GM21786 (cell line): ENCODE data around the gene MACO1.
"Not testable (repeated sequence)": the region's sequence is repeated elsewhere in the genome, so short reads cannot be mapped to it uniquely, and the experiment has no call there.

Source experiments
- ATAC-seq: cut with Tn5 transposase; IDR thresholded peaks from one replicate; pipeline ENCODE4 v1.9.1; 2021; ENCODE audit not compliant: unreplicated experiment

MACO1 gene

DNA sequence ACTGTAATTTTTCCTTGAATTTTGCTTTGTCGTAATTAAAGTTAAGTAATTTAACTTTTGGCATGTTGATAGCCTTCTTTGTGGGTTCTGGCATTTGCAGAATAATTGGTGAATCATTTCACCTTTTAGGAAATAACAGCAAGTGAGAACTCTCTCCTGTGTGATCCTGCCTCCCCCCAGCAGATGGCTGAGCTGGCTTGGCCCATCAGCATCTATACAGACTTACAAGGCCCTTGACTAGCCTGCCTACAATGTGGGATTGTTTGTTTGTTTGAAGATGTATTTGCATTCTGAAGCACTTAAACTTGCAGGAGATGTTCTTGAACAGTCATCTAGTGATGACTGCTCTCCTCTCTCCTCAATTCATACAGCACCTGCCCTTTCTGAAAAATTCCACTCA is 55.9 kb downstream of the MACO1 start:
- no peak for ATAC-seq

DNA sequence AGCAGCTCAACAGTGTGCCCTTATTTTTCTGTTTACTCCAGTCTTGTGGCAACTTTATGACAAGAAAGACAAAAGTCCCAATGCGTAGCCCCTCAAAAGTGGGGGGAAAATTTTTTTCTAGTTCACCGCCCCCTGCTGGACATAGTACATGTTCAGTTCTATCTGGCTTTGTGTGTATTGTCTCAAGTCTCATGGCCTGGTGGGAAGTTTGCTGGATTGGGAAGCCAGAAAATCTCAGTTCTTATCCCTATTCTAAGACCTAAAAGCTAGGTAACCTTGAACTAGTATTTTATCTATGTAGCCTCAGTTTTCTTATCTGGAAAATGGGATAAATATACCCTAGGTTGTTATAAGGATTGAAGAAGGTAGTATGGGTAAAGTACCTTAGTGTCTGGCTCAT is 56.9 kb downstream of the MACO1 start:
- no peak for ATAC-seq

DNA sequence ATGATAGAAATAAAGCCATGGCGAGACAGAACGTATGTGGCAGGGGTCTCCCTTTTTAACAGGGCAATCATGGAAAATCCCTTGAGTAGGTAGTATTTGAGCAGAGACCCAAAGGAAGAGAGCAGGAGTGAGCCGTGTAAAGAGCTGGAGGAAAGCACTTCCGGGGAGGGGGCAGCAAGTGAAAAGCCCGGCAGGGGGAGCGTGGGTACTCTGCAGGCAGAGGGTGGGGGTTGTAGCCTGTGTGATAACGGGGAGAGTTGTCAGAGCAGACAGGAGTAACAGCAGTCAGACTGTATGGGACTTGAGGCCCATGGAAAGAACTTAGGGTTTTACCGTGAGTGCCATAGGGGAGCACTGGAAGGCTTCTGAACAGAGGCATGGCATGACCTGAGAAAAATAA is 61.6 kb downstream of the MACO1 start:
- no peak for ATAC-seq

DNA sequence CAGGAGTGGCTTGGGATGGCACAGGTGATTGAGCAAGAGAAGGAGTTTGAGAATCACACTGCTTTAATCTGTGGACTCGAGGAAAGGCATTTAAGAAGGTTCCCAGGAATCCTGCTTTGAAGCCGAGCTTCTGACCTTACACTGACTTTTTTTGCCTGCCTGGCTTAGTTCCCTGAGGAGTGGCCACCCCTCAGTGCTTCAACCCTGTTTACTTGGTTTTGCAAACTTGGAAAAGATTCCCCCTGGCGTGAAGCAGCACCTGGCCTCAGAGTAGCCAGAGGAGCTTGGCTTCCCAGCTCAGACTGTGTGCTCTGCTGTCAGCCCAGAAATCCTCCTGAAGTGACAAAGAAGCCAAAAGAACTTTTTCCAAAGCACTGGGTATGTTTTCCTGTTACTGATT is 64.3 kb downstream of the MACO1 start:
- ATAC-seq, result no peak

DNA sequence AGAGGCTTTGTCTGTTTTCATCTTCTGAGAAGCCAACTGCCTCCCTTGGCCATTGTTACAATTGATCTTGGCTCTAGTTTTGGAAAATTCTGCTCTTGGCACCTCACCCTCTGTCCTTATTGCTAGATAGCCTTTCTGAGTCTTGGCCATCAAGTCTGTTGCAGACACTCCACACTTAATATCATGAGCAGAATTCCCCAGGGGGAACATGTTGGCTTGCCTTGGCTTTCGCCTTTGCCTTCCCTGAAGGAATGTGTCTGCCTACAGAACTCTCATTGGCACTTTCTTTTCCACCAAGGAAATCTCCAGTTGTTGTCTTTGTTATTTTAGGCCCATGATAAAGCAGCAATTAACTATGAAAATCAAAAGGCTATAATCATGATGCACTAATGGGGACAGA is 70.0 kb downstream of the MACO1 start:
- ATAC-seq, result no peak

DNA sequence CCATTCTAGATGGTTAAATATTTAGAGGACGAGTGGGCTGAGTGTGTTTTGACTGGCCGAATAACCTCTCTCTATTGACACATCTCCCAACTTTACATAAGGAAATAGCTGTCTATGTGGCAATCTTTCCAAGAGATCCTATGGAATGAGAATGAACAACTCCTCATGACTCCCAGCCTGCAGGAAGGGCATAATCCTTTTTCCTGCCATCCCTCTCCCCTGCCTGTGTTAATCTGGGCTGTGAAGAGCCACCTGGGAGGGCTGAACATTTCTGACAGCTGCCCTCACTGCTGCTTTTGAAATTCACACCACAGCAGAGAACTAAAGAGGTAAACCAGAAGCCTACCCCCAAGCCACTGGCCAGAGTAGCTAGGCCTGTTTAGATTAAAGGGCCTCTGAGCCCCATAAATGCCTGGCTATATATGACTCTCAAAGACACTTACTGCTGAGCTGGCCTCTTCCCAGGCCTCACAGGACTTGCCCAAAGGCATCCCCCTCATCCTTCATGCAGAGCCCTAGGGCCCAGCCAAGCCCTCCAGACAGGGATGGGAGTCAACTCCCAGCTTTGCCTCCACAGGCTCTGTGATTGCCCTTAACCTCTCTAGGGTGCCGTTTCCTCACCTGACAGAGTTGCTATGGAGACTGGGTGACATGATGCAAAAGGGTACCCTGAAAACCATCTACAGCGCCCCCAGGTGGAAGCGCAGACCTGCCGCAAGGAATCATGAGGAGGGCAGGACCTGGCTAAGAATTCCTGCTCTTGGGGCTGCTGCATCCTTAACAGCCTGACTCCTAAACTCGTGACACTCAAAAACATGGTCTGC is 70.8 kb downstream of the MACO1 start:
- no peak for ATAC-seq

DNA sequence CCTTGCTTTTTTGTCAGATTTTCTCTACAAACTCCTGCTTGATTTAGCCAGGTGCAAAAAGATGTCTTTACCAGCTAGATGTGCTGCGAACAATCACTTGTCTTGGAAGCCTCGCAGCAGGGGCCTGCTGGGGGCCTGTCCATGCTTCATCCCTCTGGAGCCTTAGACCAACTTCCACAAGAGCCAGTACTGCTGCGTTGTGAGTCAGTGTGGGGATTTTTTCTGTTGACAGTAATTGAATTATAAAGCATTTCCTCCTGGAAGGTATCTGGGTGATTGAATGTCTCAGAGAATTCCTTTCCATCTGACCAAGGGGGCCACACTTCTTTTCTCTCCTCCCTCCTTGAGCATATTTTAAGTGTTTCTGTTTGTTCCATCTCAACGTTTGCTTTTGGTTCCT is 72.3 kb downstream of the MACO1 start:
- no peak for ATAC-seq

DNA sequence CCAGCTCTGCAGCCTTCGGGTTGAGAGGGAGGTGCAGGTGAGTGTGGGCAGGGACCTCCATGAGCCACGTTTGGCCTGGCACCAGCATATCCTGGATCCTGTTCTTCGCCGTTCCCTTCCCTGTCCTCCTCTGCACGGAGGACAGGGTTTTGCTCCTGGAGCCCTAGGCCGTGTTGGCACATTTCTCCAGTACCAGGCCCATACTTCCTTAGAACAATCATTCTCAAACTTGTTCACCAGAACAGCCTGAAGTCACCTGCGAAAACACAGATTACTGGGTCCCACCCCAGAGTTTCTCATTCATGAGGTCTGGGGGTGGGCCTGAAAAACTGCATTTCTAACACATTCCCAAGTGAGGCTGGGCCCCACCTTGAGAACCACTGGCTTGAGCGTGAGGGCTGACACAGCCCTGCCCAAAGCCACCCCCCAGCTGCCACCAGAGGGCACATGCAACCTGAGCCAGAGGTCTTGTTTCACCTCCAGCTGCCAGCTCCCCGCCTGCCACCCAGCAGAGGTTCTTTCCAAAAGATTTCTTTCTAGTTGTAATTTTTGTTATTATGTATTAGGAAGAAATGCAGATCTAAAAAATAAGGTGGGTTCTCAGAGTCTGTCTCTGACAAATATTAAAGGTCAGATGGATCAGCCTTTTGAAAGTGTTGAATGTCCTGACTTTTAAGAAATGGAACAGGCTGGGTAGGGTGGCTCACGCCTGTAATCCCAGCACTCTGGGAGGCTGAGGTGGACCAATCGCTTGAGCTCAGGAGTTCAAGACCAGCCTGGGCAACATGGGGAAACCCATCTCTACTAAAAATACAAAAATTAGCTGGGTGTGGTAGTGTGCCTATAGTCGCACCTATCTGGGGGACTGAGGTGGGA is 73.1 kb downstream of the MACO1 start:
- ATAC-seq, result no peak

DNA sequence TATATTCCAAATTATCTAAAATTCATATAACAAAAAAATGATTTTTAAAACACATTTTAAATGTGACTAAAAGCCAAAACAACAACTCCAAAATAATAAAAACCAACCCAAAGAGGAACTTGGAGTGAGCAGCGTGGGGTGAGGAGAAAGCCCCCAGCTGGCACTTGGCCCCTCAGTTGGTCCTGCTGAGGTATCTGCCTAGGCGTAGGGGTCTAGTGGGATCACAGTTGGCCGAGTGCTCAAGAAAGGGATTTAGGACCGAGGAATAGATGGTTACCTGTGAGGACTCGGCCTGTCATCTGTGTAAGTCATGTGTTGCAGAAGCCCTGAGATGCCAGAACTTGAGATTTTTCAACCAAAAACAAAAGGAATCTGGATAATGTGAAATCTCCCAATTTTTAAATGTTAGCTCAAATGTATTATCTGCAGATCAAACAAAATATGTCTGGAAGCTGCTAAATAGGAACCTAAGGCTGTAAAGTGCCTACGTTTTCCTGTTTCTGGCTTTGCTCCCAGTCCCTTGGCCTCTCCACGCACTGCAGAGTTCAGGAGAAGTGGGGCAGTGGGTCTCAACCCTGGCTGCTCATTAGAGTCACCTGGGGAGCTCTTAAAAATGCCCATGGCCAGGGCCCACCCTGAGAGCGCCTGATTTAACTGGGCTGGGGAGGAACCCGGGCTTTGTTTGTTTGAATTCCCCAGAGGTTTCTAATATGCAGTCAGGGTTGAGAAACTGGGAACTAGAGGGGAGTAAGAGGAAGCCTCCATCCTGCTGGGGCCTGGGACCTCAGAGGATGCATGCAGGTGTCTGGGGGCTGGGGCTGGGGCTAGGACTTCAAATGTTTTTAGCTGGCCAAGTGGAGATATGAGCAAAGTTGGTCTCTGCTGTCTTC is 74.3 kb downstream of the MACO1 start:
- ATAC-seq, result no peak

DNA sequence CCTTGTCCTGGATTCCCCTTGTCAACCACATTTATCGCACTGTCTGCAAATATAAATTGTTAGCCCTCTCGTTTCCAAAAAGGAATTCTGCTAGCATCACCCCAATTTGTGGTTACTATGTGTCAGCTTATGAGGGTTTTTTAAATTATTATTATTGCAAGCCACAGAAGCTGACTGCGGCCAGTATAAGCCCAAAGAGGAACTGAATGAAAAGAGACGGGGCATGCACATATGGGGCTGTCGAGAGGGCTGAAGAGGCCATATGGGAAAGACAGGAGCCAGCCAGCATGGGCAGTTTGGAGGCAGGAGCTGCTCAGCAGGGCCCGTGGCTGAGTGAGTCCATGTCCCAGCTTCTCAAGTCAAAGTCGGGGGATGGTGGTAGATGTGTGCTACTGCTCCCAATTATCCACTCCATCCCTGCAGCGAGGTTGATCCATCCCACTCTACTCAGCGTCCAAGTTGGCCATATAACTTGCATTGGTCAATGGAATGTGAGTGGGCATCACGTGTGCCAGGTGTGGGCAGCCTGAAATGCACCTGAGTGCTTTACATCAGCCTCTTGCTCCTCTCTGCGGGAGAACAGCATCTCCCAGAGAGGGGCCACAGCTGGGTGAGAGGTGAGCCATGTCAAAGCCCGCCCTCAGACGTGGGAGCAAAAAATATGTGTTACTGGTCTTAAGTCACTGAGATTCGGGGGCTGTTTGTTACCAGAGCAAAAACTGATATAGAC is 75.1 kb downstream of the MACO1 start:
- no peak for ATAC-seq

DNA sequence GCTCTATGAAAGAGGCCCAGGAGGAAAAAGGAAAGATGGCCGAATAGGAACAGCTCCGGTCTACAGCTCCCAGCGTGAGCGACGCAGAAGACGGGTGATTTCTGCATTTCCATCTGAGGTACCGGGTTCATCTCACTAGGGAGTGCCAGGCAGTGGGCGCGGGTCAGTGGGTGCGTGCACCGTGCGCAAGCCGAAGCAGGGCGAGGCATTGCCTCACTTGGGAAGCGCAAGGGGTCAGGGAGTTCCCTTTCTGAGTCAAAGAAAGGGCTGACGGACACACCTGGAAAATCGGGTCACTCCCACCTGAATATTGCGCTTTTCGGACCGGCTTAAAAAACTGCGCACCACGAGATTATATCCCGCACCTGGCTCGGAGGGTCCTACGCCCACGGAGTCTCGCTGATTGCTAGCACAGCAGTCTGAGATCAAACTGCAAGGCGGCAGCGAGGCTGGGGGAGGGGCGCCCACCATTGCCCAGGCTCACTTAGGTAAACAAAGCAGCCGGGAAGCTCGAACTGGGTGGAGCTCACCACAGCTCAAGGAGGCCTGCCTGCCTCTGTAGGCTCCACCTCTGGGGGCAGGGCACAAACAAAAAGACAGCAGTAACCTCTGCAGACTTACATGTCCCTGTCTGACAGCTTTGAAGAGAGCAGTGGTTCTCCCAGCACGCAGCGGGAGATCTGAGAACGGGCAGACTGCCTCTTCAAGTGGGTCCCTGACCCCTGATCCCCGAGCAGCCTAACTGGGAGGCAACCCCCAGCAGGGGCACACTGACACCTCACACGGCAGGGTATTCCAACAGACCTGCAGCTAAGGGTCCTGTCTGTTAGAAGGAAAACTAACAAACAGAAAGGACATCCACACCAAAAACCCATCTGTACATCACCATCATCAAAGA is 76.1 kb downstream of the MACO1 start:
- ATAC-seq, result not testable (repeated sequence)

DNA sequence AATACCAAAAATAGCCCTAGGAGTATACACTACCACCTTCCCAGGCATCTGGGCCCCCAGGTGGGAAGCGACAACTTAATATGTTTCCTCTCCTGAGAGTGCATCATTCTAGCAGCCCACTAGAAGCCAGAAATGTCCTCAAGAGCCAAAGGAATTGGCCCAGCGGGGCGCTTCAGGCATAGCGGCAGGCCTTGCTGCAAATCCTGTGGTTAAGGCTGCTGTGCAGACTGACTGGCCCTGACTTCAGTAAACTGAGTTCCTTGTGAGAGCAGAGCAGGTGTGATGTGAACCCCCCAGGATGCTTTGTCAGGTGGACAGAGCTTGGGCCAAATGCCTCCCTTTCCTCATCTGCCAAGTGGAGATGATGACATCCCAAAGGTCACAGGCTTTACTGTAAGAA is 83.0 kb downstream of the MACO1 start:
- no peak for ATAC-seq

DNA sequence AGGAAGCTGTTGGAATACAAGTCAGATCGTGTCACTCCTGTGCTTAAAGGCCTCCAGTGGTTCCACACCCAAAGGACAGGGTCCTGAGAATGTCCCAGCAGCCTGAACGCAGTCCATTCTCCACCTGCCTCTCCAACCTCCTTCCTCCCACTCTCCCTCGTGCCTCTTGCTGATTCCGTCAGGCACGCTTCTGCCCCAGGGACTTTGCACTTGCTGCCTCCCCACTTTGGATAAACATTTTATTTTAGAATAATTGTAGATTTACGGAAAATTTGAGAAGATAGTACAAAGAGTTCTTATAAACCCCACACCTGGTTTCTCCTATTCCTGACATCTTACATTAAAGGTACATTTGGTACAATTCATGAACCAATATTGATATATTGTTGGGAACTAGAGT is 84.3 kb downstream of the MACO1 start:
- no peak for ATAC-seq

DNA sequence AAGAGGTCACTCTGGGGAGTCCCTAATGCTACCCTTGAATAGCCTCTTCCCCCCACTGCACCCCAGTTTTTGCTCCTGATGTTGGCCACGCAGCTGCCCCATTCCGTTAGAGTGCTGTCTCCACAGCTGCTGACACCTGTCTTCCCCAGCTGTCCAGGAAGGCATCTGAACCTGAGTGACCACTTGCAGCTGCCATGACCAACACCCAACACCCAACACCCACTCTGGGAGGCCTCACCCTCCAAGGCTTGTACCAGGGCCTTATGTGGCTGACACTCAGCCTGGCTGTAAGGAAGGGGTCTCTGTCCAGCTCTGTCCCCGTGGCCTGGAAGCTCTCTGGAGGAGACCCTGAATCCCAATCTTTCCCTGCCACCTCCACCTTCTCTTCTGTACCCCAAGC is 86.0 kb downstream of the MACO1 start:
- ATAC-seq, result no peak

DNA sequence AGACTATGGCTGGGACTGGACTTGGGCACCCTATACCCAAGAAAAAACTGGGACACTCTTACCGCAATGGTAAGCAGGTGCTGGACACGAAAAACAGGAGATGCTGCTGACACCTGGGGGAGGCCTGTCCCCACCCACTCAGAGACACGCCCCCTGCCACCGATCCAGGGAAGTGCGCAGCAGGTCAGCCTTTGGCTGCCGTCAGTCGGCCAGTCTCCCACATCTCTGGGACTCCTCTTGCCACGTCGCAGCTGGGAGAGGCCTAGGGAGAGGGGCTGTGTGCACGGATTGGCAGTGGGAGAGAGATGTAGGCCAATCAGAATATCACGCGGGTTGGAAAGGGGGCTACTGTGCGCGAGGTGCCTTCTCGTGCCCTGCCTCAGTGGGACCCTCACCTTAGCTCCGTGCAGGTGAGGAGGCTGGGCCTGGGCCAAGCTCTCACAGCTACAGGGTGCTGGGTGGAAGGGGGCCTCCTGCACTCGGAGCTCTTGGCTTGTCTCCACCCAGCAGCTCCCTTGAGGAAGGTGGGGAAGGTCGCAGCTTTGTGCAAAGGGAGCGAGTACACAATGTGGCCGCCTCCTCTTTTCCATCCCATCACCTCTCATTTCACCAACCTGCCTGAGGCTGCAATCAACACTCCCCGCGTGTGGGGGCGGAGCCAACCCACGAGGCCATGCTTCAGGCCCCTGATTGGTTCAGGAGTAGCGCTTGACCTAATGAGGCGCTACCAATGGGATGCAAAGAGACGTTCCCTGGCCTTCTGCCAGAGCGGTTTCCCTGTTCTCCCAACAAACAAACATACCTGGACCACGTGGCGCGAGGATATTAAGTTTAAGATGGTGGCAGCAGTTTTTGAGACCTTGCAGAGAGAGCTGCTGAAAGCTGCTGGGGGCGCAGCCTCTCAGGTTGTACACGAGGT is 87.0 kb downstream of the MACO1 start:
- ATAC-seq, result no peak

DNA sequence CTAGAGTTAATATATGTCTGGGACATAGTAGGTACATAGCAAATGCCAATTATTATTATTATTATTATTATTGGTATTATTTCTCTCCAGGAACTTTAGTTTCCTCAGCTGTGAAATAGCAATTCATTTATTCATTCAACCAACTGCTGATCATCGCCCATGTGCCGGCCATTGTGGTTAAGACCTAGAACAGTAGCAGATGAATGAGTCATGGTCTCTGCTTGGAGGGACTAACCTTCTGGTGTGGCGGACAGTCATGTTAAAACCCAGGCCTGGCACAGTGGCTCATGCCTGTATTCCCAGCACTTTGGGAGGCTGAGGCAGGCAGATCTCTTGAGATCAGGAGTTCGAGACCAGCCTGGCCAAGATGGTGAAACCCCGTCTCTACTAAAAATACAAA is 88.9 kb downstream of the MACO1 start:
- no peak for ATAC-seq

DNA sequence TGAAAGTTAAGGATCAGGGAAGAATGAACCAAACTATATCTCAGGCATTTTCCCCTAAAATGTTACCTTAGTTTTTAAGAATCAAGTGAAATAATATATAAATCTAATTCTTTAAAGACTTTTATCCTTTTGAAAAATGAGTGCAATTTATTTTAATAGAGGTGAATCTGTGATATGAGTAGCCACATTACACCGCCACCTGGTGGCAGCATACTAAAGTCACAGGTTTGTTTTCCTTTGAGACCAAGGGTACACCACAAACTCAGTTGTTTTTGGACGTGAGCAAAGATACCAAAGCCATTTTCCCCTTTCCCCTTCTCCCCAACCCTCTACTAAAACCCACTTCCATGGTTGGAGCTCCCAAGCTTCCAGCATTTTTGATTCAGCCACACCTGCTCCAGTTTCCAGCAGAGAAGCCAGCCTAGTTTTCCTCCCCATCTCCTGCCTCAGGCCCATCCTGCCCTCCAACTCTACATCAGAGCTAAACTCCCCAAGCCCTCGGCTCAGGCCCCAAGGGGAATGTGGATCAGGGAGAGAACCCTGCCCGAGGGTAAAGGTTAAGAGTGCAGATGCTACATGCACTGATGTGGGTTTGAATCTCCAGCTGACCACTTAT is 89.9 kb downstream of the MACO1 start:
- ATAC-seq, result no peak

DNA sequence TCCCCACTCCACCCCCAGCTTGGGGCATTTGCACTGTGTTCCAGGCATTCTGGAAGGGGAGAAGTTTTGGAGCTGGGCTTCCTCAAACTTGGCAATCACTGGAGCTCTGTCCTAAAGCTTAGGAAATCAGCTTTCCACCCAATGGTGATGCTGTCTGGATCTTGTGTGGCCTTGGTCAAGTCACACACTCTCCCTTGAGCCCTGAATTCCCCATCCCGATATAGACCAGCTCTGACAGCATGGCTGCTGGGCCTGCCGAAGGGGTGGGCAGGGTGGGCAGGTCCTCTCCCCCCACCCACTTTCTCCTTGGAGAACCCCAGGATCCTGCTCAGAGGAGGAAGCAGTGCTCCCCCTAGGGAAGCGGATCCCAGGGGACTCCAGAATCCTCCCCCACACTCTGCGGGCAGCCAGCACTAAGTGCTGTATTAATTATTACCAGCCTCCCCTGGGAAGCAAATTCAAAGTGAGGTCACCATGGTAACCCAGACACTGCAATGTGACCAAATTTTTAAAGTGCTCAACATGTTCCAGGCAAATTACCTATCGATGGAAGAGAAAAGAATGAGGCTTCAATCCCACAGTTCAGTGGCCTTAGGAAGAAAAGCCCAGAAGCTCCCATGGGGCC is 91.4 kb downstream of the MACO1 start:
- no peak for ATAC-seq
